GM19328 (cell line): ENCODE results near the gene PODXL2.

Source experiments
- ATAC-seq: cut with Tn5 transposase; IDR thresholded peaks from one replicate; pipeline ENCODE4 v1.9.1; 2021; ENCODE audit warnings: mild to moderate bottlenecking, moderate library complexity; ENCODE audit not compliant: unreplicated experiment

Gene PODXL2

GRCh38 chr3:127629467-127630403 lies 750 bp downstream of the PODXL2 start:
- no peak for ATAC-seq

GRCh38 chr3:127630811-127631714 lies 2.1 kb downstream of the PODXL2 start:
- no peak for ATAC-seq

GRCh38 chr3:127632035-127632820 lies 3.2 kb downstream of the PODXL2 start:
- no peak for ATAC-seq

- ATAC-seq = no peak
Observed at GRCh38 chr3:127634653-127635052, 5.7 kb downstream of the PODXL2 start.

- no peak for ATAC-seq
Observed at GRCh38 chr3:127637546-127637945, 8.6 kb downstream of the PODXL2 start.

GRCh38 chr3:127637971-127638370 lies 9.0 kb downstream of the PODXL2 start:
- ATAC-seq = no peak

GRCh38 chr3:127639173-127640041 lies 10.4 kb downstream of the PODXL2 start:
- ATAC-seq = no peak

GRCh38 chr3:127640042-127640355 lies 11.0 kb downstream of the PODXL2 start:
- no peak for ATAC-seq

GRCh38 chr3:127644641-127645370 lies 15.8 kb downstream of the PODXL2 start:
- no peak for ATAC-seq

- no peak for ATAC-seq
Observed at GRCh38 chr3:127645371-127646015, 16.5 kb downstream of the PODXL2 start.

GRCh38 chr3:127646501-127647046 lies 17.6 kb downstream of the PODXL2 start:
- no peak for ATAC-seq

- ATAC-seq = no peak
Observed at GRCh38 chr3:127647166-127647844, 18.3 kb downstream of the PODXL2 start.

- ATAC-seq = no peak
Observed at GRCh38 chr3:127647845-127648204, 18.8 kb downstream of the PODXL2 start.

GRCh38 chr3:127650236-127650635 lies 21.3 kb downstream of the PODXL2 start:
- no peak for ATAC-seq

GRCh38 chr3:127651516-127652172 lies 22.7 kb downstream of the PODXL2 start:
- no peak for ATAC-seq

GRCh38 chr3:127652246-127652995 lies 23.4 kb downstream of the PODXL2 start:
- ATAC-seq = no peak

- no peak for ATAC-seq
Observed at GRCh38 chr3:127654374-127654773, 25.4 kb downstream of the PODXL2 start.
